Ovary (tissue), 3 donors: ENCODE measurements around the gene RGS5.

Experiments
- CTCF ChIP-seq, 3 donors: fragments of 450-650 bp in 2 of 3; fragments of 200-600 bp in 1 of 3; IDR thresholded peaks; one replicate each; pipeline versions ENCODE4 v1.5.1 to v1.8.0; 2016 to 2022; ENCODE audit warnings: antibody characterized with exemption in 3 of 3, mild to moderate bottlenecking in 1 of 3
- POLR2A ChIP-seq: fragments of 450-650 bp; IDR thresholded peaks from one replicate; pipeline ENCODE4 v1.6.1; 2017; ENCODE audit warnings: antibody characterized with exemption, mild to moderate bottlenecking, moderate library complexity
- donor health status: DM: no; HTN: no; CAD: no.

GRCh38 chr1:163161841-163162240 is 40.9 kb downstream of the RGS5 start:
- TF ChIP-seq POLR2A, result no peak
- no peak for TF ChIP-seq CTCF (IDR thresholded peaks at IDR 0.05)
